Measurements from ENCODE around the gene MIOX. TPM values are rescaled to one million over a fixed set of nuclear protein-coding genes. Genes with fewer than 3 reads are reported as not detected.

MIOX gene
- total RNA-seq, 4 donors from 2014 or later: not detected

- no peak for DNase-seq (ENCODE audit: low spot score in 2 of 2)
- intact Hi-C loops (cut with DNase I; ENCODE audit: low total_unique reads): no loop called here
- no peak overlapping the region for H3K4me3 ChIP-seq (ENCODE audit: low read depth, poor library complexity, severe bottlenecking)
- 92 to 93% methylated on average over 22 to 24 of the region's 24 CpGs for WGBS, 2 donors
- no peak for TF ChIP-seq POLR2A (IDR thresholded peaks at IDR 0.05)
- TF ChIP-seq, protein P1, sequence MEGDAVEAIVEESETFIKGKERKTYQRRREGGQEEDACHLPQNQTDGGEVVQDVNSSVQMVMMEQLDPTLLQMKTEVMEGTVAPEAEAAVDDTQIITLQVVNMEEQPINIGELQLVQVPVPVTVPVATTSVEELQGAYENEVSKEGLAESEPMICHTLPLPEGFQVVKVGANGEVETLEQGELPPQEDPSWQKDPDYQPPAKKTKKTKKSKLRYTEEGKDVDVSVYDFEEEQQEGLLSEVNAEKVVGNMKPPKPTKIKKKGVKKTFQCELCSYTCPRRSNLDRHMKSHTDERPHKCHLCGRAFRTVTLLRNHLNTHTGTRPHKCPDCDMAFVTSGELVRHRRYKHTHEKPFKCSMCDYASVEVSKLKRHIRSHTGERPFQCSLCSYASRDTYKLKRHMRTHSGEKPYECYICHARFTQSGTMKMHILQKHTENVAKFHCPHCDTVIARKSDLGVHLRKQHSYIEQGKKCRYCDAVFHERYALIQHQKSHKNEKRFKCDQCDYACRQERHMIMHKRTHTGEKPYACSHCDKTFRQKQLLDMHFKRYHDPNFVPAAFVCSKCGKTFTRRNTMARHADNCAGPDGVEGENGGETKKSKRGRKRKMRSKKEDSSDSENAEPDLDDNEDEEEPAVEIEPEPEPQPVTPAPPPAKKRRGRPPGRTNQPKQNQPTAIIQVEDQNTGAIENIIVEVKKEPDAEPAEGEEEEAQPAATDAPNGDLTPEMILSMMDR (IDR thresholded peaks at IDR 0.05): no peak
These were observed 22.2 kb upstream of the MIOX start for GRCh38 chr22:50464451-50464850.

DNA sequence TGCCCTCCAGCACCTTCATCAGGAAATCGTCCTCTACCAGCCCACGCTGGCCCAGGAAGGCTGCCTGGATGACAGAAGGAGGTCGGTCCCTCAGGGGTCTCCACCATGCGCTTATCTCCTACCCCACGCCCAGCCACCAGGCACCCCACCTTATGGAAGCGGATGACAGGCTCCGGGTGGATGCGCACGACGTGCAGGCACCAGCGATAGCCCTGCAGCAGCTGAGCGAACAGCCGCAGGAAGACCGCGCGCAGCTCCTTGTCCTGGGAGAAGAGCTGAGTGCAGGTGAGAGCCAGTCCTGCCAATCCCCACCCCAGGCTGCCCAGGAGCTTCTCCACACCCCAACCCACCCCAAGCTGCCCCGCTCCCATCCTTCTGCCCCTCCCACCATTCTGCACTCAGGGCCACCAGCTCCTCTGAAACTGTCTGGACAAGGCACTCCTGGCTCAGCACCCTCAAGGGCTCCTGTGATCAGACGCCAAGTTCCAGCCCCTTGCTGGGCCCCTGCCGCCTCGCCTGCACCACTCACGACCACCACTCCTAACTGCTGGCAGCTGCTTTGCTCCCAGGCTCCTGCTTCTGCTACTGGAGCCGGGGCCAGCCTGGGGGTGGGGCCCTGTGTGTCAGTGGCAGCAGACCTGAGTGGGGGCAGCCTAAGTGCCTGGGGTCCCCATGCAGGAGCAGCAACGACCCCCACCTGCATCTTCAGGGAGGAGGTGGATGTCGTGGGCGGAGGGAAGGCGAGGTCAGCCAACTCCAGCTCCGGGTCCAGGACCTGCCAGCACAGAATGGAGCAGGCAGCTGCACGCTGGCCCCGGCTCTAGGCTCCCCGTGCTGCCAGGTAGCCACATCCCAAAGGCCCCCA lies 21.4 kb upstream of the MIOX start:
- 89% methylated on average over 30 of the region's 30 CpGs for WGBS, 2 donors
- no peak for DNase-seq (ENCODE audit: low spot score in 2 of 2)
- H3K4me3 ChIP-seq (ENCODE audit: low read depth, poor library complexity, severe bottlenecking): no peak overlapping the region
- TF ChIP-seq POLR2A (IDR thresholded peaks at IDR 0.05): no peak
- TF ChIP-seq, protein P1 (IDR thresholded peaks at IDR 0.05): no peak
- intact Hi-C loops (cut with DNase I; ENCODE audit: low total_unique reads): no loop called here

DNA sequence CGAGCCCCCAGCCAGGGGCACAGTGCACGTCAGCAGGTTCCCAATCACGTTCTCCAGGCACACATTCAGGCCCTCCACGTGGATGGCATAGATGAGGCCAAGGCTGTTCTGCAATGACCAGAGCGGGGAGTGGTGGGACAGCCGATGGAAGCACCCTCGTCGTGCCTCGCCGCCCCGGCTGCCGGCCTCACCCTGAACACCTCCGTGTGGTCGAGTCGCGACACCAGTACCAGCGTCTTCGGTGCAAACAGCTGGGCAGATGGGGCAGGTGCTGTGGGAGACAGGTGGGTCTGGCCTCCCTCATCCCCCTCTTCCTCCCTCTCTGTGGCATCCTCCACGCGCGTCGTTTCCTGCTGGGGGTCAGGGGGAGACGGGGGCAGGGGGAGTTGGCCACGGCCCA lies 19.3 kb upstream of the MIOX start:
- 89 to 92% methylated on average over 23 to 24 of the region's 24 CpGs for WGBS, 2 donors

GRCh38 chr22:50467773-50468440 lies 18.8 kb upstream of the MIOX start:
- H3K4me3 ChIP-seq (ENCODE audit: low read depth, poor library complexity, severe bottlenecking): no peak overlapping the region
- intact Hi-C loops (cut with DNase I; ENCODE audit: low total_unique reads): no loop called here
- DNase-seq (ENCODE audit: low spot score in 2 of 2): no peak
- WGBS, 2 donors: 91 to 92% methylated on average over 12 to 21 of the region's 22 CpGs
- TF ChIP-seq POLR2A (IDR thresholded peaks at IDR 0.05): no peak
- TF ChIP-seq, protein P1 (IDR thresholded peaks at IDR 0.05): no peak

More for the DNA sequence above, 19.3 kb upstream of the MIOX start:
- intact Hi-C loops (cut with DNase I; ENCODE audit: low total_unique reads): no loop called here
- DNase-seq (ENCODE audit: low spot score in 2 of 2): no peak
- no peak overlapping the region for H3K4me3 ChIP-seq (ENCODE audit: low read depth, poor library complexity, severe bottlenecking)
- TF ChIP-seq POLR2A (IDR thresholded peaks at IDR 0.05): no peak
- TF ChIP-seq, protein P1 (IDR thresholded peaks at IDR 0.05): no peak

- no peak overlapping the region for H3K4me3 ChIP-seq (ENCODE audit: low read depth, poor library complexity, severe bottlenecking)
- DNase-seq (ENCODE audit: low spot score in 2 of 2): no peak
- WGBS, 2 donors: 84 to 90% methylated on average over 8 of the region's 8 CpGs
- TF ChIP-seq, protein P1 (IDR thresholded peaks at IDR 0.05): no peak
- TF ChIP-seq POLR2A (IDR thresholded peaks at IDR 0.05): no peak
- intact Hi-C loops (cut with DNase I; ENCODE audit: low total_unique reads): no loop called here
These were observed 18.0 kb upstream of the MIOX start for GRCh38 chr22:50468626-50469025.

Measured in lower leg skin (tissue), 4 donors.